Measurements from ENCODE around the gene LRRC8D.

The LRRC8D gene

DNA sequence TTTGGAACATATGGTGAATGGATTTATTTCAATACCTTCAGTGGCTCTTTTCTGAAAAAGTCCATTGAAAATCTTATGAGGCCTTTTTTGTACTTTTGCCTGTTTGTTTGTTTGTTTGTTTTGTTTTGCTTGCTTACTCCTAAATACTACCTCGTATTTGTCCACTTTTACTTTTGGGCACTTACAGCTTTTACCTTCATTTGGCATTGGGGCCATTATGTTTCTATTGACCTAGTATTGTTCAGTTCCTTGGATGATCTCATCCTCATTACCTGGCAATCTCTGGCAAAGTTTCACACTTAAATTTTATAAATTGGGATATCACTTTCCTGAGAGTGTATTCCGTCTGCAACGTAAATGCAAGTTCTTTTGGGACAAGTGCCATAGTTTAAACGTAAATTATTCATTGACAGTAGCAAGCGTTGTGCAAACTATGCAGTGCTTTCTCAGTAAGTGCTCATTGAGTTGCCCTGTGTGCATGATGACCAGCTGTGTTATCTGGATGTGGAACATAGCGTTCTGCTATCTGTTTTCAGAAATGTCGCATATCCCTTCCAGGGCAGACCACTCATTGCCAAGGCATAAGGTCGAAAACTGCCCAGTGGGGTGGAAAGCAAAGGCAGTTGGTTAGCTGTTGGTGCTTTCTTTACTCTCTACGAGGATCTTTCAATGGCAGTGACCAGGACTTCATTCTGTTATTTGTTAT, 51.1 kb downstream of the LRRC8D start:
- no peak for DNase-seq (ENCODE audit: low spot score)

DNA sequence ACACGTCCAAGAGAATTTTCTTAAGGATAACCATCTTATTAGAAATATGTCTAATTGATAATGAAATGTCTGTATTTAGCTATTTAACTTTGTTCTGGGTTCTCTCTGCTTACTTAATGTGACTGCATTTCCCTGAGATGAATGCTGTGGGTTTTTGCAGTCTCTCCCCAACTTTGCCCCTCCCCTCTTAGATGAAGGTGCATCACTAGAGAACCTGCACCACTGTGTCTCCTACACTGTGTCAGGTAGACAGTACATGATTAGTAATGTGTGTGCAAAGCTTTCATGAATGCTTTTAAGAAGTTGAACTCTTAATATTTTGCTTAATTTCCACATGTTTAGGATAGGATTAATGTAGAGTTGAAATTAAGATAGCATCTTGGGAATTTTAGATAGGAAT, 51.7 kb downstream of the LRRC8D start:
- DNase-seq (ENCODE audit: low spot score), result no peak

DNA sequence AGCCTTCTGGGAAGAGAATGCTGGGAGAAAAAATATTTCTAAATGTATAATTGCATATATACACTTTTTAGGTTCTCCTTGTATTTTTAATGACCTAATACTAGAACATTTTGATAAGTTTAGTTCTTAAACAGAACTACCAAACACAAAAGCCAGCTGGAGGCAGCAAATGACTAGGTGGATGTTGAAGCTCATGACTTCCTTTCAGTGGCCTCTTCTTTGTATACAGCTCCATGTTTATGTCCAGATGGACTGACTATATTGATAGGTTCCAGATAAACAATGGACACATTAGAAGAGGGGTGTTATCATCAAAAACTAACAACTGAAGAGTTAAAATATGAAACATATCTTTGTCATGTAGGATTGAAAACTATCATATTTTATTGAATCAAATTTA, 52.5 kb downstream of the LRRC8D start:
- no peak for DNase-seq (ENCODE audit: low spot score)

DNA sequence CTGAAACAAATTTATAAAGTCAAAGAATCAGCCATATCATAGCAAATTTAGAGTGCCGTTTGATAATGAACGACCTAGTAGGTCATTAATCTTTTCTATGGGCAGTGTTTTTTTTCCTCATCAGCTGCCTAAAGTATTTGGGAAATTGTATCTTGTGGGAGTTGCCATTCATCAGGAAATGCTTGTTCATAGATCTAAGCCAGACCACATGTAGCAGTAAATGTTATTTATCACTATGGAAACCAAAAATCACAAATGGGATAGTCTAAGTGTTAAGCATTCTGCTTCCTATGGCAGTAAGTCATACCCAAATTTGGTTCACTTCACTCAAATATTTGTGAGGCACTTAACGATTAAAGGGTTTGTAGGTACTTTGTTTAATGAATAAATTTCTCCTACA, 52.9 kb downstream of the LRRC8D start:
- DNase-seq (ENCODE audit: low spot score), result peak; percentile 59

DNA sequence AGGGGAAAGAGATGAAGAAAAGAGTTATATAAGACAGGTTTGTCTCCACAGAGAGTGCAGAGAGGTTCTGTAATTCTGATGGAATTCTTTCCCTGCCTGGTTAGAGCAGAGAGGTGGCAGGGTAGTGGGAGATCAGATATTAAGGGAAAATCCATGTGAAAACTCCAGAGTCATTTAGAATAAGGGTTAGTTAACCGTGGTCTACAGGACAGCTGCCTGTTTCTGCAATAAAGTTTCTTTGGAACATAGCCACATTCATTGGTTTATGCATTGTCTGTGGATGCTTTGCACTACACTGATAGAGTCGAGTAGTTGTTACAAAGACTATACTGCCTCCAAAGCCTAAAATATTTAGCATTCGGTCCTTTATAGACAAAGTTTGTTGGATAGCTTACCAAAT, 55.6 kb downstream of the LRRC8D start:
- DNase-seq (ENCODE audit: low spot score), result no peak

DNA sequence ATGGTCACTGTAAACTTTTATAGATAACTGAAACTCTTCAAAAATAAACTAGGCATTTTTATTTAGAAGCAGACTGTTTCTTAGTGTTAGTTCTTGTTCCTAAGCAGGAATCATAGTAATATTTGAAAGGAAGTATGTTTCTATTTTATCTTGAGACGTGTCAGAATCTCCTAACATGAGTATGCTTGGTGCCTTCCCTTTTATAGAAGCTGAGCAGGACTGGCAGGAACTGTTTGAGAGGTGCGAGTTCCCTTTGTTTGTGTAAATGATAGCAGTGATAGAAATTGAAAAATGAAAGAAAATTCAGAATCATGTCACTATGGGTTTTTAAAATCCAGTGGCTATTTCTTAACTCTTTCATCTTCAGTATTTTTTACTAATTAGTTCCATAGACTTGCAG, 56.9 kb downstream of the LRRC8D start:
- DNase-seq (ENCODE audit: low spot score), result no peak

DNA sequence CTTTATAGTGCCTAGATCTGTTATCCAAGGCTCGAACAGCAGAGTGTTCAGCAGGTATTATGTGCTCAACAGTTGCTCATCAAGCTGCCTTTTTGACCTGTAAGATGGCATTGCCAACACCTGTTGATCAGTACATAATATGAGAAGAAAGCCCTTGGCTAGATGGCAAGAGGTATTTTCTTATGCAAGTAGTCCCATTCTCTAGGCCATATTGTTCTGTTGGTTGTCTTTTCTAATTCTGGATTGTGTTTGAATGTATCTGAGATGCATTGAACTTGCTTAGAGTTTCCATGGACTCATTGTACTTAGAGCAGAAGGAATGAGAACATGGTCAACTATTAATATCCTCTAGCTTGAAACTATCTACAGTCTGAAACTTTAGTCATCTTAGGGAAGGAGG, 57.4 kb downstream of the LRRC8D start:
- DNase-seq (ENCODE audit: low spot score), result no peak

DNA sequence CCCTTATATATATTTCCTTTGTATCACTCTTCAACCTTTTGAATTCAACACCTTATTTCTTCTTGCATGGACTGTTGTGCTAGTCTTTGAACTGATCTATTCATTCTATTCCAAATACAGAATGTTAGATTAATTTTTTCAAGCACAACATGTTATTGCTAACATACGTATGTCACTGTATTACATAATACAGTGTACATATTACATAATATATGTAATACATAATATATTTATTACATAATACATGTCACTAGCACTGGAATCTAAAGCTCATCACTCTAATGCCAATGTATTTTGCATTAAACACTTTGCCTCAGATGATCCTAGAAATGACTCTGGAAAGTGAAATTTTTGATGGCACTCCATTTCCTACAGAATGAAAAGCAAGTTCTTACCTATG, 59.8 kb downstream of the LRRC8D start:
- DNase-seq (ENCODE audit: low spot score), result no peak

DNA sequence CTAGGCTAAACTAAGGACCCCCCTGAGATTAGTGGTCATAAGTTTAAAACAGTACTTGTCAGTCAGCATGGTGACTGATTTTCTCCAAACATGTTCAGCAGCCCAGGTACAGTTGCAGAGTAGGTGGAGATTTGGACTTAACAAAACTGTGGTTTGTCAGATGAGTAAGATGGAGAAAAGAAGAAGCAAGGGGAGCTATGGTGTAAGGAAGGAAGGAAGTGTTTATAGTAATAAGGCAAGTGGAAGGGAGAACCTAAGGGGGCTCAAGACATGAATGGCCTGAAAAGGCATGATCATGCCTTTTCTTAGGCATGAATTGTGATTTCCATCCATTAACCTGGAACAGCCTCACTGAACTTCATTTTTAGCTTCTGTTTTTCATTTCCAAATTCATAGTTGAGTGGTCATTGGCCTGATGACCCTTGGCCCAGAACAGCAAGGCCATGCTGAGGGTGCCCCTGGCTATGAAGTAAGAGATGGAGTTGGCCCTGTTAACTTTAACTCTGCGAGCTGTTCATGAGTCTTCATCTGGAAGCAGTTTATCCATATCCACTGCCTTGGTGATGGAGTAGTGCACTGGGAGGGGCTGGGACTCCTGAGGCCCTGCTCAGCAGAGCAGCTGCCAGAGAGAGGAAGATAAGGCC, 60.7 kb downstream of the LRRC8D start:
- no peak for DNase-seq (ENCODE audit: low spot score)

DNA sequence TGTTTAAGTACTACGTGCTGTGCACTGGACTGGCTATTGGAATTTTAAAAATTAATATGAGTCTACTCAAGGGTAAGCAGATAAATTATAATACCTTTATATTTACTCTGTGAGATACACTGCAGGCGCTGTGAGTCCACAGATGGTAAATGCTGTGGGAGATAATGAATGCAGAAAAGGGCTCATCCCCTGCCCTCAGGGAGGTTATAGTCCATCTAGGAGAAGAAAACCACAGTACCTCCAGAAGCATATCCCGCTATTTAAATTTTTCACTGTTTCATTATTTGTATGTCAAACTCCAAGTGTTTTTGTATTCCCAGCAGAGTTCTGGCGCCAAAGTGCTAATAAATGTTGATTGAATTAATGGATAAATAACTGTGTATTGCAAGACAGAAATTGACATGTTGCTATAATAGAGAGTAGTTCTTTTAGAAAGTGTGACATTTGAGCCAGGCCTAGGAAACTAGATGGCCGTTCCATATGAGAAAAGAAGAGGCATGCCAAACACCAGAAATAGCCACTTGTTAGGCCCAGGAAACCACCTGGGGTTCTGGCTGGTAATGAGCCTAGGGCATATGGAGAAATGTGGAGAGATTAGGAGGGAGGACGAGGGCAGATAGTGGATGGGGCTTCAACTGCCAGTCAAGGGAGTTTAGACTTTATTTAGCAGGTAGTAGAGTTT, 61.7 kb downstream of the LRRC8D start:
- DNase-seq (ENCODE audit: low spot score), result no peak

DNA sequence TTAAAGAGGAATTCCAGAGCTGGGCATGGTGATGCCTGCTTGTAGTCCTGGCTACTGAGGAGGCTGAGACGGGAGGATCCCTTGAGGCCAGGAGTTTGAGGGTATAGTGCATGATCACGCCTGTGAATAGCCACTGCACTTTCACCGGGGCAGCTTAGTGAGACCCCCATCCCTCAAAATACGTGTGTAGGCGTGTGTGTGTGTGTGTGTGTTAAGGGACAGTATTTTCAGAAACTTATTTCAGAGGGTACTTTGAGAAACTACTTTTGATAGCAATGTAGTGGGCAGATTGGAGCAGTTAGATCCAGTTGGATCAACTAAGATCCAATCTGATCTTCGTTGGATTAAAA, 62.2 kb downstream of the LRRC8D start:
- DNase-seq (ENCODE audit: low spot score), result no peak

DNA sequence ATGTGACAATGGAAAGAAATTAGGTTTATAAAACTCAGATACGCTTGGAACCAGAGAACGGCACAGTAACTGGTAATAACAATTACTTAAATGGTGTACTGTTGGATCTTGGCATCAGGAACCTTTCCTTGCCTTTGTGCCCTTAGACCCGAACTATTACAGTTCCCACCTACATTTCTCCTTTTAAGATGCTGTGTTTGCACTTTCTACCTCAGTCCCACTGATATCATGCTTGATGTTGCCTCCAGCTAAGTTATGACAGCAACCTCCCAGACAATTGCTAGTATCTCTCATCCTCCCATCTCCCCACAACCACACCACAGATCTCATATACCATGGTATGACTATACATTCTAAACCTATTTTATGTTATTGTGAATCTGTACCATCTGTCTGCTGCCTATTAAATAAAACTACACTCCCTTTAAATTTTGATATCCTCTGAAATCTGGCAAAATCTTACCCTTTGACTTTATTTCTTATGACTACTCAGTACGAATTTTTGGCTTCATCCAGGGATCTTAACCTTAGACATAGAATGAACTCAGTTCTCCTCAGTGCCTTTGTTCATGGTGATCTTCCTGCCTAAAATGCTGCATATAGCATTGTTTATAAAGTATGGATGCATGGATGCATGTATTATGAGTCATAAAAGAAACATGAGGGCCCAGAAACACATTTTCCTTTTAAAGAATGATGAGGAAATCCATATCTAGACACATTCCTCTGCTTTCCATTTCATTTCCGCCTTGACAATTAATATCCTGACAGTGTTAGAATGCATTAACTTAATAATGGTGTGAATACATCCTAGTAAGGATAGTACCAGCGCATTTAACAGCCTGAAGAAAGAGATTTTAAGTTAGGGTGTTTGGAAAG, 64.1 kb downstream of the LRRC8D start:
- DNase-seq (ENCODE audit: low spot score), result no peak

DNA sequence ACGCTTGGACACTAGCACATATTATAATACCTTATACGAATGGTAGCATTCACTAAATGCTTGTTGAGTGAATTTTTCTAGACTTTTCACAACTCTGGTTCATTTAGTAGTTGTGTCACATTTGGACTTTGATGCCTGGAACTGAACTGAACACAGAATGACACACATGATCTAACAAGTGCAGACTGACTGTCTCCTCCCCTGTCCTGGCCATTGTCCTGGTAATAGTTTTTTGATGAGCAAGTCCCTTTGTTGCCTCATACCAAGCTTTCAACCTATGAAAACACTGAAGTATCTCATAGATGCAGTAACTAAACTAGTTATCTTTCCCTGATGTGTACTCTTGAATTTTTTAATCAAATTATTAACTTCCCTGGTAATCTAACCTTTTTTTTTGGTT, 66.4 kb downstream of the LRRC8D start:
- DNase-seq (ENCODE audit: low spot score), result peak; percentile 65

DNA sequence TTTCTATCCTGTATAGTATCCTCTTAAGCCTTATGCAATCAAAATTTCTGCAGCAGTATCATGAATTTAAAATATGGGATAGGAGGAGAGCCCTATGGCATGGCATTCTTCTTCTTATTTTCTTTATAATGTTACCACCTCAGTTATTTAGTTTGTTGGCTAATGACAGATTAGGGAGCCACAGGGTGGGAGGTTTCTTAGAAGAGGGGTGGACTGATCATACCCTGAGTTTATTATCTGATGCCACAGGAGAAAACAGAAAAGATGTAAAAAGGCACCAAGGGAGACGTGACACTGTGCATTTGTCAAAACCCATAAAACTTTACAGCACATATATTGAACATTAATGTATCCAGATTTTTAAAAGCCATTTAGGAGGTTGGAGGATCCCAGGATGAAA, 66.9 kb downstream of the LRRC8D start:
- DNase-seq (ENCODE audit: low spot score), result no peak

DNA sequence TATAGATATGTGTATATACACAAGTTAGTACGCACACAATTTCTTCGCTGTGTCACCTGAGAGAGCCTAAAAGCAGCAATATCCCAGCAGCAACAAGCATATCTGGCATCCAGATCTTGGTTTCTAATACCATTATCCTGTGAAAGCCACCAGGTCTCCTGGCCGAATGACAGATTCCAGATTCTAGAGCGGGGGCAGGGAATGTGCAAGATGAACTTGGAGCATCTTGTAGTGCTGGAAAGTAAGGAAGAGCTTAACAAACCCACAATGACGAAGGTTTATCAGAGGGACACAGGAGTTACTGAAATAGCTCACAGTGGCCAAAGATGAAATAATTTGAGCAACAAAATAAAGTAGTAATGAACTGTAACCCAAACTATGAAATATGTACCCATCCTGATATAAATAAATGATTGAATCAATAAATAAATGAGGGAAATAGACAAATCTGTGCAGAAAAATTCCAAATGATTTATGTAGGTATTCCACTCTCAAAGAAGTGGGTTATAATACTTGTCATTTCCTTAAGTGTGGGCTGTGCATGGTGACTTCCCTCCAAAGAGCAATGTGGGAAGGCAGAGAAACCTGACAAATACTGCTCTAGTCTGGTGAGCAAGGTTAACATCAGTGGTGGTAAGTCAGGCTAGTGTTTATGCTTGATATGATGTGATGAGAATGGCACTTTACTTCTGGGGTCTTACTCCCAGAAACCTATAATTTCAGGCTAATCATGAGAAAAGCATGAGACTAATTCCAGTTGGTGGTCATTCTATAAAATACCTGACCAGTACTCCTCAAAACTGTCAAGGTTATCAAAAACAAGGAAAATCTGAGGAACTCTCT, 67.9 kb downstream of the LRRC8D start:
- DNase-seq (ENCODE audit: low spot score), result no peak

DNA sequence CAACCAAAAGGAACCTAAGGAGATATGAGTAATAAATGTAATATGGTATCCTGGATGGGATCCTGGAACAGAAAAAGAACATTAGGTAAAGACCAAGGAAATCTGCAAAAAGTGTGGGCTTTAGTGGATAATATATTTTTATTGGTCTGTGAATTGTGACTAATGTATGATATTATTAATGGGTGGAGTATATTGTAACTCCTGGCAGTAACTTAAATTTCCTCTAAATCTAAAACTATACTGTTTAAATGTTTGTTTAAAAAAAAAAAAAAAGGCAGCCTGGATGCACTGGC, 68.4 kb downstream of the LRRC8D start:
- no peak for DNase-seq (ENCODE audit: low spot score)

DNA sequence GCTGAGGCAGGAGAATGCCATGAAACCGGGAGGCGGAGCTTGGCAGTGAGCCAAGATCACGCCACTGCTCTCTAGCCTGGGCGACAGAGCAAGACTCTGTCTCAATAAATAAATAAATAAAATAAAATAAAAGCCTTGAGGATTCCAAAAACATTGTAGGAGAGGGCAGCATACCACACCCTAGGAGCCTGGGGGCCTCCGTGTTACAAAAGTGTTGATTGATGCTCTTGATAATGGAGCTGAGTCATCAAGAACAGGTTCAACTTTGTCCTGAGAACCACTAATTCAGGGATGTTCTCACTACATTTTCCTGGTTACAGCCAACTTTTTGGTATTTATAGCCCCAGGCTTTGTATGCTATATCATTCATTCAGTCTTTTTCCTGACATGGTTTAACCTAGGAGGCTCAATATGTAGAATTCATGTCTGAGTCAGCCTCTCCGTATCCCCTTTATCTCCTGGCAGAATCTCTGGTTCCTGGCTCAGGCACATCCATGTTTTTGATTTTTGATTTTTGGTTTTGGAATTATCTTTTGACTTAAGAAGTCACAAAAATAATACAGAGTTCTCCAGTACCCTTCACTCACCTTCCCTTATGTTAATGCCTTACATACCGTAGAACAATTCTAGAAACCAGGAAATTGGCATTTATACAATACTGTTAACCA, 69.4 kb downstream of the LRRC8D start:
- DNase-seq (ENCODE audit: low spot score), result no peak

DNA sequence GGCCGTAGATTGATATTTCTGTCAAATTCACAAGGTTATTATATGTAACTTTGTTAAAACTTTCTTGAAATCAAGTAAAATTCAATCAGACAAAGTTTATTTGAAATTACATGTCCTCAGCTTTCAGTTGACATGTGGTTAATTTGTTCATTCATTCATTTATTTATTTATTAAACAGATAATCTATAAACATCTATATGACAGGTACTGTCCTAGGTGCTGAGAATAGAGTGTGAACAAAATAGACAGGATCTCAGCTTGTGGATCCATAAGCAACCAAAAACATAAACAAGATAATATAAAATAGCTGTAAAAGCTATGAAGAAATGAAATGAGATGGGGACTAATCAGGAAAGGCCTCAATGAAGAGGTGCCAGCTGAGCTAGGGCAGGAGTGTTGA, 72.0 kb downstream of the LRRC8D start:
- DNase-seq (ENCODE audit: low spot score), result no peak

DNA sequence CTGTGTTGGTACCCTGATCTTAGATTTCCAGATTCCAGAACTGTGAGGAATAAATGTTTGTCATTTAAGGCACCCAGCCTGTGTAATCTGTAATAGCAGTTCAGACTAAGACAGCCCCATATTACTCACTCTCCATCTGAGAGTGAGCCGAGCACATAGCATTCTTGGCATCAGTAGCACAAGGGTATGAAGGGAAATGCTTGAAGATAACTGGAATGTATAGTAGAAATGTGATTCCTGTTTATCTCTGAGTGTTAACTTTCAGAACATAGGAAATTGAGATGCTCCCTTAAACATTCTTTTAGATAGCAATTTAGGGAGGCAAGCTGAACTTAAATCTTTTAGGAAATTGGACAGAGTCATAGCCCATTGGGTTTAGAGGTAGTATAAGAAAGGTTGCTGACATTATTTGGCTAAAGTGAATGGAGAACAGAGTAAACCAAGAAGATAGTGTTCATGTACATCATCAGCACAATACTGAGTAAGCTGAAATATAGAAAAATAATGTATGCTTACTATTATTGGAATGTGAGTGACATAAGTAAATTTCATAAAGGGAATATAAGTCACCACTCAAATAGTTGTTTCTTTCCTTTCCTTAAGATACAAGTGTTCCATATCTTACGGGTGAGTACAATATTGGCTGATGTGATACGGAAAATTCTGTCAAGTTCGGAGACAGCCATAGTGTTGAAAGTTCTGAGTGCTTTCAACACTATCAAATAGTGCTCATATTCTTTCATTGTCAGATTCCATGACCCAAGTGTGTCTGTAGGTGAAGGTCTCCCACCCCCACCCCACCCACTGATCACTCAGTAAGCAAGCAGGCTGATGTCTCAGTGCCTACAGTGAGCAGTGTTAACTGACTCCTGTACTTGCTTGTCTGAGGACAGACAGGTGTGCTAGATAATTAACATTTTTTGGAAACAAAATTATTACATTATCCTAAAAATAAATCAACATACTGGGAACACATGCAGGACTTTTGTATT, 73.7 kb downstream of the LRRC8D start:
- DNase-seq (ENCODE audit: low spot score), result peak; percentile 53
